Gastroesophageal sphincter (tissue), 4 donors: ENCODE measurements around the gene DYRK4. TPM values are rescaled to one million over a fixed set of nuclear protein-coding genes. Genes with fewer than 3 reads are reported as not detected.

Experiments used
- ATAC-seq: fragments of 150-250 bp; one replicate; pipeline ENCODE4 v1.9.1; 2016; ENCODE audit warnings: mild to moderate bottlenecking, moderate library complexity
- H3K27ac ChIP-seq, 4 donors: fragments of 200-600 bp; sonication (generic) in 3 of 4; 1 replicate in 3 of 4; 2 replicates in 1 of 4; pipeline ENCODE4 v1.5.1; 2016 to 2019
- H3K27me3 ChIP-seq: fragments of 200-600 bp; sonication (generic); one replicate; pipeline ENCODE4 v1.5.1; 2019
- H3K36me3 ChIP-seq, 2 donors: fragments of 200-600 bp; sonication (generic); one replicate each; pipeline ENCODE4 v1.5.1; 2019; ENCODE audit warnings: control low read depth in 1 of 2
- H3K4me1 ChIP-seq, 3 donors: fragments of 200-600 bp; sonication (generic); 1 replicate in 2 of 3; 2 replicates in 1 of 3; pipeline ENCODE4 v1.5.1; 2016 to 2019; ENCODE audit warnings: control low read depth in 2 of 3
- H3K4me3 ChIP-seq, 2 donors: fragments of 200-600 bp; sonication (generic); one replicate each; pipeline ENCODE4 v1.5.1; 2019; ENCODE audit warnings: mild to moderate bottlenecking in 1 of 2, moderate library complexity in 1 of 2
- H3K9me3 ChIP-seq, 3 donors: fragments of 200-600 bp; sonication (generic); one replicate each; pipeline ENCODE4 v1.5.1; 2017 to 2019; ENCODE audit warnings: control low read depth in 2 of 3
- CTCF ChIP-seq, 4 experiments: fragments of 200-600 bp in 2 of 4; fragments of 450-650 bp in 2 of 4; sonication (generic) in 1 of 4; IDR thresholded peaks; one replicate each; pipeline ENCODE4 v1.5.1; 2017 to 2019; ENCODE audit warnings: antibody characterized with exemption in 4 of 4, mild to moderate bottlenecking in 2 of 4, moderate library complexity in 2 of 4
- EP300 ChIP-seq: sonication (generic); formaldehyde crosslinking; IDR thresholded peaks from one replicate; pipeline ENCODE4 v1.6.1; 2017; ENCODE audit warnings: antibody characterized with exemption, mild to moderate bottlenecking
- POLR2A ChIP-seq, 2 donors: fragments of 450-650 bp; IDR thresholded peaks; one replicate each; pipeline ENCODE4 v1.6.1; 2017; ENCODE audit warnings: antibody characterized with exemption in 2 of 2, mild to moderate bottlenecking in 2 of 2, moderate library complexity in 1 of 2
- POLR2AphosphoS5 ChIP-seq: sonication (generic); formaldehyde crosslinking; IDR thresholded peaks from one replicate; pipeline ENCODE4 v1.6.1; 2017; ENCODE audit warnings: antibody characterized with exemption
- WGBS, 2 donors: methylation state at CpG; one replicate each; pipeline ENCODE4 v1.1.5; 2018; ENCODE audit warnings: low coverage in 1 of 2; 5-methylcytosine and 5-hydroxymethylcytosine counted together
- total RNA-seq, 4 donors: library from RNA; depleted of rRNA; stranded (reverse); fragments of >200 nt; gene quantifications; one replicate each; pipeline ENCODE4 v1.1.0, GENCODE V29; 2016

Gene DYRK4
- total RNA-seq, 4 donors from 2014 or later: 43.1 to 53.9 (median 47.1) TPM

- TF ChIP-seq POLR2A (IDR thresholded peaks at IDR 0.05): no peak
- no peak for TF ChIP-seq POLR2AphosphoS5
- TF ChIP-seq CTCF (IDR thresholded peaks at IDR 0.05): no peak
- TF ChIP-seq EP300: no peak
- Histone ChIP-seq H3K4me1 (no peaks in the 10 kb centered on the region), H3K27ac (no peak overlapping the region), H3K27me3 (peaks cover 27% of the 10 kb centered on the region), H3K9me3 (no peaks in the 10 kb centered on the region), H3K4me3 (no peak overlapping the region), H3K36me3 (no peaks in the 10 kb centered on the region)
- no peak for ATAC-seq
- 91 to 98% methylated on average over 4 to 7 of the region's 10 CpGs for WGBS, 2 donors
Measured at GRCh38 chr12:4628406-4628805, 66.4 kb downstream of the DYRK4 start.

- Histone ChIP-seq H3K9me3 (no peaks in the 10 kb centered on the region), H3K27ac (no peak overlapping the region), H3K4me1 (no peaks in the 10 kb centered on the region), H3K4me3 (no peak overlapping the region), H3K36me3 (no peaks in the 10 kb centered on the region), H3K27me3 (peaks cover 27% of the 10 kb centered on the region)
- 44 to 50% methylated on average over 5 of the region's 5 CpGs for WGBS, 2 donors
- no peak for ATAC-seq
- TF ChIP-seq POLR2AphosphoS5: no peak
- no peak for TF ChIP-seq POLR2A (IDR thresholded peaks at IDR 0.05)
- TF ChIP-seq CTCF (IDR thresholded peaks at IDR 0.05): no peak
- TF ChIP-seq EP300: no peak
Measured at GRCh38 chr12:4630262-4630661, 68.3 kb downstream of the DYRK4 start.

GRCh38 chr12:4643747-4644146 is 81.7 kb downstream of the DYRK4 start:
- no peaks in the 10 kb centered on the region for H3K9me3 ChIP-seq
- TF ChIP-seq CTCF (IDR thresholded peaks at IDR 0.05): no peak
- TF ChIP-seq POLR2A (IDR thresholded peaks at IDR 0.05): no peak
- no peak for TF ChIP-seq EP300
- TF ChIP-seq POLR2AphosphoS5: no peak
- H3K27ac ChIP-seq: no peak overlapping the region
- H3K36me3 ChIP-seq: no peaks in the 10 kb centered on the region
- WGBS, 2 donors: 77 to 79% methylated on average over 6 of the region's 6 CpGs
- no peak for ATAC-seq
- peaks cover 0 to 9% (median 5%) of the 10 kb centered on the region in 3 donors for H3K4me1 ChIP-seq
- H3K27me3 ChIP-seq: no peaks in the 10 kb centered on the region
- no peak overlapping the region for H3K4me3 ChIP-seq

- TF ChIP-seq EP300 (no peak), CTCF (IDR thresholded peaks at IDR 0.05) (no peak), POLR2A (IDR thresholded peaks at IDR 0.05) (no peak), POLR2AphosphoS5 (no peak)
- no peaks in the 10 kb centered on the region for H3K27me3 ChIP-seq
- H3K9me3 ChIP-seq: no peaks in the 10 kb centered on the region
- H3K36me3 ChIP-seq: no peaks in the 10 kb centered on the region
- WGBS, 2 donors: 73 to 89% methylated on average over 1 of the region's 1 CpG
- ATAC-seq: no peak
- H3K27ac ChIP-seq: no peak overlapping the region
- peaks cover 3 to 15% (median 10%) of the 10 kb centered on the region in 3 donors for H3K4me1 ChIP-seq
- no peak overlapping the region for H3K4me3 ChIP-seq
Measured at GRCh38 chr12:4645023-4645422, 83.0 kb downstream of the DYRK4 start.

GRCh38 chr12:4648104-4648500 is 86.1 kb downstream of the DYRK4 start:
- Histone ChIP-seq H3K4me3 (peak overlapping the region; percentile 58 to 100), H3K27ac (peak overlapping the region; percentile 86 to 92 (median 86)), H3K4me1 (peaks cover 10 to 45% (median 14%) of the 10 kb centered on the region in 3 donors), H3K9me3 (no peaks in the 10 kb centered on the region), H3K36me3 (no peaks in the 10 kb centered on the region), H3K27me3 (no peaks in the 10 kb centered on the region)
- ATAC-seq: peak; percentile 20
- TF ChIP-seq CTCF (IDR thresholded peaks at IDR 0.05) (no peak), EP300 (no peak), POLR2AphosphoS5 (no peak), POLR2A (IDR thresholded peaks at IDR 0.05) (no peak)
- WGBS, 2 donors: 28 to 35% methylated on average over 4 of the region's 4 CpGs
